ENCODE results near the gene LRP2. TPM values are rescaled to one million over a fixed set of nuclear protein-coding genes. Genes with fewer than 3 reads are reported as not detected.

Gene LRP2
- total and polyA plus RNA-seq, 2 experiments from 2014 or later: 0.68 to 2.7 TPM

DNA sequence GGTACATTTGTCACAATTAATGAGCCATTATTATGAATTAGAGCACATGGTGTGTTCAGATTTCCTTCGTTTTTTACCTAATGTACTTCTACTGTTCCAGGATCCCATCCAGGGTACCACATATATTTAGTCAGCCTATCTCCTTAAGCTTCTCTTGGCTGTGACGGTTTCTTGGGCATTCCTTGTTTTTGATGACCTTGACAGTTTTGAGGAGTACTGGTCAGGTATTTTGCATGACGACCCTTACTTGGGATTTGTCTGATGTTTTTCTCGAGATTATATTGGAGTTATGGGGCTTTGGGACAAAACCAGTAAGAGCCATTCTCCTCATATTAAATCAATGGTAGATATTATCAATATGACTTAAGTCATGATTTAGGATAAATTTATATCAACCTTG lies 10.2 kb upstream of the LRP2 start:
- no peak for ATAC-seq
- H2AFZ ChIP-seq: no peak overlapping the region
- H3K9me2 ChIP-seq (ENCODE audit: insufficient read depth): no peaks in the 10 kb centered on the region
- H3K27ac Mint-ChIP-seq: no peak overlapping the region
- no peaks in the 10 kb centered on the region for H3K4me1 Mint-ChIP-seq
- H3K4me3 Mint-ChIP-seq: no peak overlapping the region
- TF ChIP-seq, protein P1, sequence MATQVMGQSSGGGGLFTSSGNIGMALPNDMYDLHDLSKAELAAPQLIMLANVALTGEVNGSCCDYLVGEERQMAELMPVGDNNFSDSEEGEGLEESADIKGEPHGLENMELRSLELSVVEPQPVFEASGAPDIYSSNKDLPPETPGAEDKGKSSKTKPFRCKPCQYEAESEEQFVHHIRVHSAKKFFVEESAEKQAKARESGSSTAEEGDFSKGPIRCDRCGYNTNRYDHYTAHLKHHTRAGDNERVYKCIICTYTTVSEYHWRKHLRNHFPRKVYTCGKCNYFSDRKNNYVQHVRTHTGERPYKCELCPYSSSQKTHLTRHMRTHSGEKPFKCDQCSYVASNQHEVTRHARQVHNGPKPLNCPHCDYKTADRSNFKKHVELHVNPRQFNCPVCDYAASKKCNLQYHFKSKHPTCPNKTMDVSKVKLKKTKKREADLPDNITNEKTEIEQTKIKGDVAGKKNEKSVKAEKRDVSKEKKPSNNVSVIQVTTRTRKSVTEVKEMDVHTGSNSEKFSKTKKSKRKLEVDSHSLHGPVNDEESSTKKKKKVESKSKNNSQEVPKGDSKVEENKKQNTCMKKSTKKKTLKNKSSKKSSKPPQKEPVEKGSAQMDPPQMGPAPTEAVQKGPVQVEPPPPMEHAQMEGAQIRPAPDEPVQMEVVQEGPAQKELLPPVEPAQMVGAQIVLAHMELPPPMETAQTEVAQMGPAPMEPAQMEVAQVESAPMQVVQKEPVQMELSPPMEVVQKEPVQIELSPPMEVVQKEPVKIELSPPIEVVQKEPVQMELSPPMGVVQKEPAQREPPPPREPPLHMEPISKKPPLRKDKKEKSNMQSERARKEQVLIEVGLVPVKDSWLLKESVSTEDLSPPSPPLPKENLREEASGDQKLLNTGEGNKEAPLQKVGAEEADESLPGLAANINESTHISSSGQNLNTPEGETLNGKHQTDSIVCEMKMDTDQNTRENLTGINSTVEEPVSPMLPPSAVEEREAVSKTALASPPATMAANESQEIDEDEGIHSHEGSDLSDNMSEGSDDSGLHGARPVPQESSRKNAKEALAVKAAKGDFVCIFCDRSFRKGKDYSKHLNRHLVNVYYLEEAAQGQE (IDR thresholded peaks at IDR 0.05; ENCODE audit: unreplicated experiment): no peak
- TF ChIP-seq, protein P2, sequence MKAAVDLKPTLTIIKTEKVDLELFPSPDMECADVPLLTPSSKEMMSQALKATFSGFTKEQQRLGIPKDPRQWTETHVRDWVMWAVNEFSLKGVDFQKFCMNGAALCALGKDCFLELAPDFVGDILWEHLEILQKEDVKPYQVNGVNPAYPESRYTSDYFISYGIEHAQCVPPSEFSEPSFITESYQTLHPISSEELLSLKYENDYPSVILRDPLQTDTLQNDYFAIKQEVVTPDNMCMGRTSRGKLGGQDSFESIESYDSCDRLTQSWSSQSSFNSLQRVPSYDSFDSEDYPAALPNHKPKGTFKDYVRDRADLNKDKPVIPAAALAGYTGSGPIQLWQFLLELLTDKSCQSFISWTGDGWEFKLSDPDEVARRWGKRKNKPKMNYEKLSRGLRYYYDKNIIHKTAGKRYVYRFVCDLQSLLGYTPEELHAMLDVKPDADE (IDR thresholded peaks at IDR 0.05): no peak
- TF ChIP-seq STAT1 (IDR thresholded peaks at IDR 0.05; ENCODE audit: unreplicated experiment) (no peak), NANOG (IDR thresholded peaks at IDR 0.05; ENCODE audit: borderline replicate concordance) (no peak), ZNF114 (CRISPR knock-in tag; IDR thresholded peaks at IDR 0.05) (no peak), JUNB (IDR thresholded peaks at IDR 0.05; ENCODE audit: unreplicated experiment) (no peak), CREB1 (CRISPR knock-in tag; IDR thresholded peaks at IDR 0.05; ENCODE audit: low read depth) (no peak), ZNF331 (CRISPR knock-in tag; IDR thresholded peaks at IDR 0.05; ENCODE audit: low read depth) (no peak), EZH2phosphoT487 (IDR thresholded peaks at IDR 0.05; ENCODE audit: unreplicated experiment) (no peak), EZH2 (IDR thresholded peaks at IDR 0.05; ENCODE audit: low read depth, unreplicated experiment) (no peak), POLR2AphosphoS5 (IDR thresholded peaks at IDR 0.05; ENCODE audit: low read depth) (no peak)
- TF ChIP-seq, protein P3, sequence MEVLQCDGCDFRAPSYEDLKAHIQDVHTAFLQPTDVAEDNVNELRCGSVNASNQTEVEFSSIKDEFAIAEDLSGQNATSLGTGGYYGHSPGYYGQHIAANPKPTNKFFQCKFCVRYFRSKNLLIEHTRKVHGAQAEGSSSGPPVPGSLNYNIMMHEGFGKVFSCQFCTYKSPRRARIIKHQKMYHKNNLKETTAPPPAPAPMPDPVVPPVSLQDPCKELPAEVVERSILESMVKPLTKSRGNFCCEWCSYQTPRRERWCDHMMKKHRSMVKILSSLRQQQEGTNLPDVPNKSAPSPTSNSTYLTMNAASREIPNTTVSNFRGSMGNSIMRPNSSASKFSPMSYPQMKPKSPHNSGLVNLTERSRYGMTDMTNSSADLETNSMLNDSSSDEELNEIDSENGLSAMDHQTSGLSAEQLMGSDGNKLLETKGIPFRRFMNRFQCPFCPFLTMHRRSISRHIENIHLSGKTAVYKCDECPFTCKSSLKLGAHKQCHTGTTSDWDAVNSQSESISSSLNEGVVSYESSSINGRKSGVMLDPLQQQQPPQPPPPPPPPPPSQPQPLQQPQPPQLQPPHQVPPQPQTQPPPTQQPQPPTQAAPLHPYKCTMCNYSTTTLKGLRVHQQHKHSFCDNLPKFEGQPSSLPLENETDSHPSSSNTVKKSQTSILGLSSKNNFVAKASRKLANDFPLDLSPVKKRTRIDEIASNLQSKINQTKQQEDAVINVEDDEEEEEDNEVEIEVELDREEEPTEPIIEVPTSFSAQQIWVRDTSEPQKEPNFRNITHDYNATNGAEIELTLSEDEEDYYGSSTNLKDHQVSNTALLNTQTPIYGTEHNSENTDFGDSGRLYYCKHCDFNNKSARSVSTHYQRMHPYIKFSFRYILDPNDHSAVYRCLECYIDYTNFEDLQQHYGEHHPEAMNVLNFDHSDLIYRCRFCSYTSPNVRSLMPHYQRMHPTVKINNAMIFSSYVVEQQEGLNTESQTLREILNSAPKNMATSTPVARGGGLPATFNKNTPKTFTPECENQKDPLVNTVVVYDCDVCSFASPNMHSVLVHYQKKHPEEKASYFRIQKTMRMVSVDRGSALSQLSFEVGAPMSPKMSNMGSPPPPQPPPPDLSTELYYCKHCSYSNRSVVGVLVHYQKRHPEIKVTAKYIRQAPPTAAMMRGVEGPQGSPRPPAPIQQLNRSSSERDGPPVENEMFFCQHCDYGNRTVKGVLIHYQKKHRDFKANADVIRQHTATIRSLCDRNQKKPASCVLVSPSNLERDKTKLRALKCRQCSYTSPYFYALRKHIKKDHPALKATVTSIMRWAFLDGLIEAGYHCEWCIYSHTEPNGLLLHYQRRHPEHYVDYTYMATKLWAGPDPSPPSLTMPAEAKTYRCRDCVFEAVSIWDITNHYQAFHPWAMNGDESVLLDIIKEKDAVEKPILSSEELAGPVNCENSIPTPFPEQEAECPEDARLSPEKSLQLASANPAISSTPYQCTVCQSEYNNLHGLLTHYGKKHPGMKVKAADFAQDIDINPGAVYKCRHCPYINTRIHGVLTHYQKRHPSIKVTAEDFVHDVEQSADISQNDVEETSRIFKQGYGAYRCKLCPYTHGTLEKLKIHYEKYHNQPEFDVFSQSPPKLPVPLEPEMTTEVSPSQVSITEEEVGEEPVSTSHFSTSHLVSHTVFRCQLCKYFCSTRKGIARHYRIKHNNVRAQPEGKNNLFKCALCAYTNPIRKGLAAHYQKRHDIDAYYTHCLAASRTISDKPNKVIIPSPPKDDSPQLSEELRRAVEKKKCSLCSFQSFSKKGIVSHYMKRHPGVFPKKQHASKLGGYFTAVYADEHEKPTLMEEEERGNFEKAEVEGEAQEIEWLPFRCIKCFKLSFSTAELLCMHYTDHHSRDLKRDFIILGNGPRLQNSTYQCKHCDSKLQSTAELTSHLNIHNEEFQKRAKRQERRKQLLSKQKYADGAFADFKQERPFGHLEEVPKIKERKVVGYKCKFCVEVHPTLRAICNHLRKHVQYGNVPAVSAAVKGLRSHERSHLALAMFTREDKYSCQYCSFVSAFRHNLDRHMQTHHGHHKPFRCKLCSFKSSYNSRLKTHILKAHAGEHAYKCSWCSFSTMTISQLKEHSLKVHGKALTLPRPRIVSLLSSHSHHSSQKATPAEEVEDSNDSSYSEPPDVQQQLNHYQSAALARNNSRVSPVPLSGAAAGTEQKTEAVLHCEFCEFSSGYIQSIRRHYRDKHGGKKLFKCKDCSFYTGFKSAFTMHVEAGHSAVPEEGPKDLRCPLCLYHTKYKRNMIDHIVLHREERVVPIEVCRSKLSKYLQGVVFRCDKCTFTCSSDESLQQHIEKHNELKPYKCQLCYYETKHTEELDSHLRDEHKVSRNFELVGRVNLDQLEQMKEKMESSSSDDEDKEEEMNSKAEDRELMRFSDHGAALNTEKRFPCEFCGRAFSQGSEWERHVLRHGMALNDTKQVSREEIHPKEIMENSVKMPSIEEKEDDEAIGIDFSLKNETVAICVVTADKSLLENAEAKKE (CRISPR knock-in tag; IDR thresholded peaks at IDR 0.05): no peak
- TF ChIP-seq, protein P4, sequence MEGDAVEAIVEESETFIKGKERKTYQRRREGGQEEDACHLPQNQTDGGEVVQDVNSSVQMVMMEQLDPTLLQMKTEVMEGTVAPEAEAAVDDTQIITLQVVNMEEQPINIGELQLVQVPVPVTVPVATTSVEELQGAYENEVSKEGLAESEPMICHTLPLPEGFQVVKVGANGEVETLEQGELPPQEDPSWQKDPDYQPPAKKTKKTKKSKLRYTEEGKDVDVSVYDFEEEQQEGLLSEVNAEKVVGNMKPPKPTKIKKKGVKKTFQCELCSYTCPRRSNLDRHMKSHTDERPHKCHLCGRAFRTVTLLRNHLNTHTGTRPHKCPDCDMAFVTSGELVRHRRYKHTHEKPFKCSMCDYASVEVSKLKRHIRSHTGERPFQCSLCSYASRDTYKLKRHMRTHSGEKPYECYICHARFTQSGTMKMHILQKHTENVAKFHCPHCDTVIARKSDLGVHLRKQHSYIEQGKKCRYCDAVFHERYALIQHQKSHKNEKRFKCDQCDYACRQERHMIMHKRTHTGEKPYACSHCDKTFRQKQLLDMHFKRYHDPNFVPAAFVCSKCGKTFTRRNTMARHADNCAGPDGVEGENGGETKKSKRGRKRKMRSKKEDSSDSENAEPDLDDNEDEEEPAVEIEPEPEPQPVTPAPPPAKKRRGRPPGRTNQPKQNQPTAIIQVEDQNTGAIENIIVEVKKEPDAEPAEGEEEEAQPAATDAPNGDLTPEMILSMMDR (conservative IDR thresholded peaks at IDR 0.05; ENCODE audit: low read depth in 2 of 2): no peak
- H3K27me3 Mint-ChIP-seq (ENCODE audit: insufficient read depth, low read depth, poor library complexity): no peaks in the 10 kb centered on the region
- no peaks in the 10 kb centered on the region for H3K27me3 ChIP-seq (ENCODE audit: insufficient read depth)
- no peaks in the 10 kb centered on the region for H3K79me2 ChIP-seq (replicated peaks; ENCODE audit: insufficient read depth)
- H3K36me3 ChIP-seq (ENCODE audit: insufficient read depth): no peaks in the 10 kb centered on the region
- no peak overlapping the region for H3K27ac ChIP-seq (ENCODE audit: low read depth)
- no peaks in the 10 kb centered on the region for H4K20me1 ChIP-seq (replicated peaks; ENCODE audit: insufficient read depth)
- no peaks in the 10 kb centered on the region; the same call in 2 of the 3 replicates for H3K9me3 Mint-ChIP-seq
- no peak overlapping the region for H3K4me3 ChIP-seq
- H3K4me1 ChIP-seq (ENCODE audit: insufficient read depth): no peaks in the 10 kb centered on the region
- no peaks in the 10 kb centered on the region for H3F3A ChIP-seq (replicated peaks; ENCODE audit: low read depth)
- DNase-seq (ENCODE audit: low spot score): no peak
- H3K36me3 Mint-ChIP-seq (ENCODE audit: low read depth): no peaks in the 10 kb centered on the region
- H3K4me2 ChIP-seq: no peak overlapping the region

Measured in GM23338 (cell line).